ENCODE results near the gene KREMEN1.
A peak's percentile ranks its signal among the peaks of the same experiment; 100 is the strongest.
"Not testable (repeated sequence)": the region's sequence is repeated elsewhere in the genome, so short reads cannot be mapped to it uniquely, and the experiment has no call there.

KREMEN1 gene

GRCh38 chr22:29039148-29039547, 33.7 kb upstream of the KREMEN1 start:
- DNase-seq (ENCODE audit: low read depth) = no peak
- H3K4me3 ChIP-seq (ENCODE audit: low read depth, low read length) = no peak overlapping the region
- no peak for TF ChIP-seq POLR2A (IDR thresholded peaks at IDR 0.05; ENCODE audit: extremely low read depth, insufficient read length)
- no peak for TF ChIP-seq MYC (IDR thresholded peaks at IDR 0.05; ENCODE audit: low read depth, low read length)
- no peak for TF ChIP-seq CTCF (IDR thresholded peaks at IDR 0.05; ENCODE audit: low read depth, low read length)
- TF ChIP-seq MAX (IDR thresholded peaks at IDR 0.05; ENCODE audit: low read depth, low read length) = no peak

GRCh38 chr22:29039684-29040083, 33.2 kb upstream of the KREMEN1 start:
- H3K4me3 ChIP-seq (ENCODE audit: low read depth, low read length); DNase-seq (ENCODE audit: low read depth): not testable (repeated sequence)

- H3K4me3 ChIP-seq (ENCODE audit: low read depth, low read length) = no peak overlapping the region
- TF ChIP-seq MYC (IDR thresholded peaks at IDR 0.05; ENCODE audit: low read depth, low read length) (no peak), POLR2A (IDR thresholded peaks at IDR 0.05; ENCODE audit: extremely low read depth, insufficient read length) (no peak), MAX (IDR thresholded peaks at IDR 0.05; ENCODE audit: low read depth, low read length) (no peak), CTCF (IDR thresholded peaks at IDR 0.05; ENCODE audit: low read depth, low read length) (peak; percentile 96)
- peak; percentile 79 for DNase-seq (ENCODE audit: low read depth)
Observed at GRCh38 chr22:29040385-29041275, 32.2 kb upstream of the KREMEN1 start.

- no peak for DNase-seq (ENCODE audit: low read depth)
- no peak for TF ChIP-seq POLR2A (IDR thresholded peaks at IDR 0.05; ENCODE audit: extremely low read depth, insufficient read length)
- TF ChIP-seq CTCF (IDR thresholded peaks at IDR 0.05; ENCODE audit: low read depth, low read length) = no peak
- TF ChIP-seq MAX (IDR thresholded peaks at IDR 0.05; ENCODE audit: low read depth, low read length) = no peak
- TF ChIP-seq MYC (IDR thresholded peaks at IDR 0.05; ENCODE audit: low read depth, low read length) = no peak
- H3K4me3 ChIP-seq (ENCODE audit: low read depth, low read length) = no peak overlapping the region
Observed at GRCh38 chr22:29041408-29041807, 31.4 kb upstream of the KREMEN1 start.

GRCh38 chr22:29043906-29044575, 28.8 kb upstream of the KREMEN1 start:
- H3K4me3 ChIP-seq (ENCODE audit: low read depth, low read length) = no peak overlapping the region
- no peak for TF ChIP-seq CTCF (IDR thresholded peaks at IDR 0.05; ENCODE audit: low read depth, low read length)
- TF ChIP-seq POLR2A (IDR thresholded peaks at IDR 0.05; ENCODE audit: extremely low read depth, insufficient read length) = no peak
- no peak for TF ChIP-seq MAX (IDR thresholded peaks at IDR 0.05; ENCODE audit: low read depth, low read length)
- TF ChIP-seq MYC (IDR thresholded peaks at IDR 0.05; ENCODE audit: low read depth, low read length) = no peak
- DNase-seq (ENCODE audit: low read depth) = no peak

- no peak overlapping the region for H3K4me3 ChIP-seq (ENCODE audit: low read depth, low read length)
- TF ChIP-seq MYC (IDR thresholded peaks at IDR 0.05; ENCODE audit: low read depth, low read length) (no peak), CTCF (IDR thresholded peaks at IDR 0.05; ENCODE audit: low read depth, low read length) (no peak), POLR2A (IDR thresholded peaks at IDR 0.05; ENCODE audit: extremely low read depth, insufficient read length) (no peak), MAX (IDR thresholded peaks at IDR 0.05; ENCODE audit: low read depth, low read length) (no peak)
- no peak for DNase-seq (ENCODE audit: low read depth)
Observed at GRCh38 chr22:29044657-29045176, 28.1 kb upstream of the KREMEN1 start.

All from NB4 (cell line).